Duodenal mucosa (tissue), 2 donors: ENCODE results near the gene PRIM1.

ENCODE experiments used
- H3K27ac ChIP-seq: one replicate; pipeline ENCODE4 v1.7.0; 2013; ENCODE audit warnings: low read depth, low read length
- H3K27me3 ChIP-seq, 2 donors: one replicate each; pipeline ENCODE4 v1.7.0; 2013; ENCODE audit warnings: low read length in 2 of 2, control low read depth in 1 of 2; ENCODE audit not compliant: insufficient read depth in 2 of 2, control insufficient read depth in 1 of 2
- H3K36me3 ChIP-seq, 2 donors: one replicate each; pipeline ENCODE4 v1.7.0; 2013; ENCODE audit warnings: low read length in 2 of 2, control low read depth in 1 of 2; ENCODE audit not compliant: insufficient read depth in 2 of 2, control insufficient read depth in 1 of 2
- H3K4me1 ChIP-seq, 2 donors: one replicate each; pipeline ENCODE4 v1.7.0; 2013; ENCODE audit warnings: low read length in 2 of 2, control low read depth in 1 of 2; ENCODE audit not compliant: insufficient read depth in 2 of 2, control insufficient read depth in 1 of 2
- H3K4me3 ChIP-seq, 2 donors: one replicate each; pipeline ENCODE4 v1.7.0; 2013; ENCODE audit warnings: low read length in 2 of 2, low read depth in 1 of 2
- H3K9ac ChIP-seq, 2 donors: one replicate each; pipeline ENCODE4 v1.7.0; 2013; ENCODE audit warnings: low read length in 2 of 2, low read depth in 1 of 2
- H3K9me3 ChIP-seq, 2 donors: one replicate each; pipeline ENCODE4 v1.7.0; 2013; ENCODE audit warnings: low read length in 2 of 2, control low read depth in 1 of 2; ENCODE audit not compliant: control insufficient read depth in 1 of 2

Gene PRIM1

GRCh38 chr12:56785141-56785865 lies 33.2 kb upstream of the PRIM1 start:
- Histone ChIP-seq H3K36me3 (no peaks in the 10 kb centered on the region), H3K27ac (no peak overlapping the region), H3K27me3 (no peaks in the 10 kb centered on the region), H3K4me1 (no peaks in the 10 kb centered on the region), H3K9ac (no peak overlapping the region), H3K9me3 (no peaks in the 10 kb centered on the region), H3K4me3 (no peak overlapping the region)

- Histone ChIP-seq H3K36me3 (no peaks in the 10 kb centered on the region), H3K27ac (no peak overlapping the region), H3K9me3 (no peaks in the 10 kb centered on the region), H3K4me1 (no peaks in the 10 kb centered on the region), H3K27me3 (no peaks in the 10 kb centered on the region), H3K4me3 (no peak overlapping the region), H3K9ac (no peak overlapping the region)
Observed at GRCh38 chr12:56781726-56782125, 29.6 kb upstream of the PRIM1 start.

GRCh38 chr12:56778756-56779155 lies 26.6 kb upstream of the PRIM1 start:
- no peak overlapping the region for H3K27ac ChIP-seq
- H3K36me3 ChIP-seq, result no peaks in the 10 kb centered on the region
- H3K9me3 ChIP-seq, result no peaks in the 10 kb centered on the region
- no peak overlapping the region for H3K9ac ChIP-seq
- no peak overlapping the region for H3K4me3 ChIP-seq
- H3K27me3 ChIP-seq, result no peaks in the 10 kb centered on the region
- H3K4me1 ChIP-seq, result no peaks in the 10 kb centered on the region

- no peaks in the 10 kb centered on the region for H3K27me3 ChIP-seq
- no peaks in the 10 kb centered on the region for H3K9me3 ChIP-seq
- no peaks in the 10 kb centered on the region for H3K4me1 ChIP-seq
- no peak overlapping the region for H3K27ac ChIP-seq
- H3K4me3 ChIP-seq, result no peak overlapping the region
- H3K36me3 ChIP-seq, result no peaks in the 10 kb centered on the region
- no peak overlapping the region for H3K9ac ChIP-seq
Observed at GRCh38 chr12:56776654-56777053, 24.5 kb upstream of the PRIM1 start.

GRCh38 chr12:56775638-56776037 lies 23.5 kb upstream of the PRIM1 start:
- Histone ChIP-seq H3K9ac (no peak overlapping the region), H3K36me3 (no peaks in the 10 kb centered on the region), H3K27ac (no peak overlapping the region), H3K27me3 (no peaks in the 10 kb centered on the region), H3K4me1 (no peaks in the 10 kb centered on the region), H3K4me3 (no peak overlapping the region), H3K9me3 (no peaks in the 10 kb centered on the region)

- Histone ChIP-seq H3K4me1 (no peaks in the 10 kb centered on the region), H3K36me3 (no peaks in the 10 kb centered on the region), H3K27me3 (no peaks in the 10 kb centered on the region), H3K9ac (no peak overlapping the region), H3K4me3 (no peak overlapping the region), H3K27ac (no peak overlapping the region), H3K9me3 (no peaks in the 10 kb centered on the region)
Observed at GRCh38 chr12:56773113-56773512, 21.0 kb upstream of the PRIM1 start.

GRCh38 chr12:56772625-56773024 lies 20.5 kb upstream of the PRIM1 start:
- Histone ChIP-seq H3K9me3 (no peaks in the 10 kb centered on the region), H3K4me3 (no peak overlapping the region), H3K4me1 (no peaks in the 10 kb centered on the region), H3K9ac (no peak overlapping the region), H3K36me3 (no peaks in the 10 kb centered on the region), H3K27ac (no peak overlapping the region), H3K27me3 (no peaks in the 10 kb centered on the region)

GRCh38 chr12:56769868-56770267 lies 17.7 kb upstream of the PRIM1 start:
- H3K4me3 ChIP-seq, result no peak overlapping the region
- H3K4me1 ChIP-seq, result no peaks in the 10 kb centered on the region
- no peaks in the 10 kb centered on the region for H3K27me3 ChIP-seq
- no peaks in the 10 kb centered on the region for H3K9me3 ChIP-seq
- no peaks in the 10 kb centered on the region for H3K36me3 ChIP-seq
- H3K27ac ChIP-seq, result no peak overlapping the region
- no peak overlapping the region for H3K9ac ChIP-seq

GRCh38 chr12:56768424-56768823 lies 16.3 kb upstream of the PRIM1 start:
- H3K4me1 ChIP-seq, result no peaks in the 10 kb centered on the region
- no peaks in the 10 kb centered on the region for H3K9me3 ChIP-seq
- no peak overlapping the region for H3K27ac ChIP-seq
- H3K4me3 ChIP-seq, result no peak overlapping the region
- H3K36me3 ChIP-seq, result no peaks in the 10 kb centered on the region
- H3K27me3 ChIP-seq, result no peaks in the 10 kb centered on the region
- no peak overlapping the region for H3K9ac ChIP-seq

- Histone ChIP-seq H3K4me3 (no peak overlapping the region), H3K4me1 (no peaks in the 10 kb centered on the region), H3K9ac (no peak overlapping the region), H3K27me3 (no peaks in the 10 kb centered on the region), H3K27ac (no peak overlapping the region), H3K36me3 (no peaks in the 10 kb centered on the region), H3K9me3 (no peaks in the 10 kb centered on the region)
Observed at GRCh38 chr12:56766535-56766934, 14.4 kb upstream of the PRIM1 start.
